Activated CD4-positive, alpha-beta T cell treated with anti-CD3 and anti-CD28 coated beads, Interleukin-10, Interleukin-2, amounts not matched to agents 100 ng/mL and 50 ng/mL, durations not matched to agents 16 hours and 8 hours (primary cell): ENCODE measurements around the gene CD33.
A peak's percentile ranks its signal among the peaks of the same experiment; 100 is the strongest.
"Not testable (repeated sequence)": the region's sequence is repeated elsewhere in the genome, so short reads cannot be mapped to it uniquely, and the experiment has no call there.

Experiments
- DNase-seq: peaks from one replicate; pipeline ENCODE4 v3.0.0-alpha.2; 2020

Gene CD33

GRCh38 chr19:51210874-51211361, 14.0 kb upstream of the CD33 start:
- not testable (repeated sequence) for DNase-seq

- DNase-seq, result no peak
These were observed 13.0 kb upstream of the CD33 start for GRCh38 chr19:51211833-51212232.

GRCh38 chr19:51219307-51219706, 5.6 kb upstream of the CD33 start:
- DNase-seq, result peak; percentile 21

- no peak for DNase-seq
These were observed 4.9 kb upstream of the CD33 start for GRCh38 chr19:51219971-51220370.

GRCh38 chr19:51220996-51221395, 3.9 kb upstream of the CD33 start:
- no peak for DNase-seq

GRCh38 chr19:51224163-51224641, 678 bp upstream of the CD33 start:
- DNase-seq, result no peak

GRCh38 chr19:51226067-51226466, 1.2 kb downstream of the CD33 start:
- no peak for DNase-seq

- DNase-seq, result peak; percentile 21
These were observed 2.4 kb downstream of the CD33 start for GRCh38 chr19:51227326-51227725.

GRCh38 chr19:51227966-51228365, 3.1 kb downstream of the CD33 start:
- DNase-seq, result no peak

GRCh38 chr19:51240866-51241265, 16.0 kb downstream of the CD33 start:
- no peak for DNase-seq

- DNase-seq, result no peak
These were observed 18.2 kb downstream of the CD33 start for GRCh38 chr19:51242881-51243630.

GRCh38 chr19:51246164-51246552, 21.3 kb downstream of the CD33 start:
- DNase-seq, result peak; percentile 51

GRCh38 chr19:51247972-51248590, 23.2 kb downstream of the CD33 start:
- DNase-seq, result no peak

- no peak for DNase-seq
These were observed 26.0 kb downstream of the CD33 start, which contains the start of gene SIGLECL1 for GRCh38 chr19:51250786-51251467. Gene SIGLECL1, plus strand, starts transcription at chr19:51251080. Its CDS starts 12,993 bp downstream, at chr19:51264073.

- peak; percentile 32 for DNase-seq
These were observed 26.6 kb downstream of the CD33 start for GRCh38 chr19:51251468-51251820.

- no peak for DNase-seq
These were observed 27.6 kb downstream of the CD33 start for GRCh38 chr19:51252306-51253079.

GRCh38 chr19:51253088-51253806, 28.4 kb downstream of the CD33 start:
- DNase-seq, result peak; percentile 57

- peak; percentile 79 for DNase-seq
These were observed 31.3 kb downstream of the CD33 start for GRCh38 chr19:51256155-51256625.

- no peak for DNase-seq
These were observed 32.6 kb downstream of the CD33 start for GRCh38 chr19:51257471-51257870.

GRCh38 chr19:51258165-51259160, 33.6 kb downstream of the CD33 start:
- DNase-seq, result no peak
